Measurements from ENCODE around the gene SNAI3. TPM values are rescaled to one million over a fixed set of nuclear protein-coding genes. Genes with fewer than 3 reads are reported as not detected.

SNAI3 gene
- total RNA-seq, 2 experiments from 2014 or later = 13.4 to 14.3 TPM

DNA sequence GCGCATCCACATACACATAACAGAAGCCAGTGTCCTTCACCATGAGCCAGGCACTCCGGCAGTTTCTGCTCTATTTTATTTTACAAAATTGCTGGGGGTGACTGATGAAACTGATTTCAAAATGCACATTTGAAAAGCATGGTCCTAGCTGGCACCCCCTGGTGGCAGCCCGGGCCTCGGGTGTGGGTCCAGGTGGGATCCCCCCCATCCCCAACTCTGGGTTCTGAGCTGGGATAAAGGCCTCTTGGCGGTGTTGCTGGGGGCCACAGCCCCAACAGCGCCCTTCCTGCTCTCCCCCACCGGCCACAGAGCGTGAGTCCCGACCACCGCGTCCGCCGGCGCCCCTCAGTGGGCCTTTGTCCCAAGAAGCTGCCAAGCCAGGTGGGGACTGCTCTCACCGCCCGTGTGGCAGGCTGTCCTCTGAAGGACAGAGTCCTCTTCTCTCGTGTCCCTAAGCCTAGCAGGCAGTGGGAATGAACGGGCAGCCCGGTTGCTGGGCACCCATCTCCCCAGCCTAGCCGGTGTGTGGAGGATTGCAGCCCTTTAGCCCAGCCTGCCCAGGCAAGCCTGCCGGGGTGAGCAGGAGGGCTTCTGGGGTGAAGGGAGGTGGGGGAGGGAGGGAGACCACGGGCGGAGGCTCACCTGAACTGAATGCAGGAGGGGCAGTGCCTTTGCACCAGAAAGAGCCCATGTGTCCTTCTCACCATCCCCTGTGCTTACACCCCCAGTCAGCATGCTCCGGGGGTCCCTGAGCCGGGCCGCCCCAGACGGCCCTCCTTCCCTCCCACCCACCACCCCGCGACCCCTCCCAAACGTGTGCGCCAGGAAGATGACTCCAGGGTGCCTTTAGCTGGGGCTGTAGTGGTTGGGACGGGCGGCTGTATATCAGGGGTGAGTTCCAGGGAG lies 898 bp downstream of the SNAI3 start:
- DNase-seq (peak; percentile 72), ATAC-seq (peak; percentile 17)
- Mint-ChIP-seq H3K27ac (peak overlapping the region; percentile 68), H3K9me3 (ENCODE audit: insufficient read depth) (no peaks in the 10 kb centered on the region), H3K27me3 (ENCODE audit: low read depth) (no peaks in the 10 kb centered on the region), H3K36me3 (ENCODE audit: low read depth) (peaks cover 19% of the 10 kb centered on the region), H3K4me3 (peak overlapping the region; percentile 79), H3K4me1 (ENCODE audit: low read depth) (peaks cover 69% of the 10 kb centered on the region)
- POLR2A ChIA-PET = interaction anchor here (4.2 kb wide), 1 partner anchor 17 kb away, joined by 38 read pairs; no protein-coding TSS in a partner anchor
- CTCF ChIA-PET = interaction anchor here (0.7 to 2.2 kb wide), 10 partner anchors 11 to 125 kb away, joined by 3 to 28 read pairs (median 5); partner anchors contain the start of gene ZC3H18

DNA sequence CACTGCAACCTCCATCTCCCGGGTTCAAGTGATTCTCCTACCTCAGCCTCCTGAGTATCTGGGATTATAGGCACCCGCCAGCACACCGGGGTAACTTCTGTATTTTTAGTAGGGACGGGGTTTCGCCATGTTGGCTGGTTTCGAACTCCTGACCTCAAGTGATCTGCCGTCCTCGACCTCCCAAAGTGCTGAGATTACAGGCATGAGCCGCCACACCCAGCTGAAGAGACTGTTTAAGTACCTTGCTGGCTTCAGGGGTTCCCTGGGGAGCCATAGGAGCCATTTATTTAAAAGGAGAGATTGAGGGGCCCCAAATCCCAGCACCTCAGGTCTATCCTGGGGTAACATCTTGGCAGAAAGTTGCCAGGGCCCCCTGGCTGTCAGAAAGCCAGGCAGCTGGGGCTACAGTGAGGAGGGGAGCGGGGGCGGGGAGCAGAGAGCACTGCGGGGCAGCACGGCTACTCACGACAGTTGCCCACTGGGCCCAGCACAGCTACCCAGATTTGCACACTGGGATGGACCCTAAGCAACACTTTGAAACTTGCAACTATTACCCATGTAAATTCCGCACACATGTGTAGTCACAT lies 1.6 kb downstream of the SNAI3 start:
- CTCF ChIA-PET = interaction anchor here (0.8 to 2.2 kb wide), 9 partner anchors 10 to 102 kb away, joined by 3 to 28 read pairs (median 4); no protein-coding TSS in a partner anchor

DNA sequence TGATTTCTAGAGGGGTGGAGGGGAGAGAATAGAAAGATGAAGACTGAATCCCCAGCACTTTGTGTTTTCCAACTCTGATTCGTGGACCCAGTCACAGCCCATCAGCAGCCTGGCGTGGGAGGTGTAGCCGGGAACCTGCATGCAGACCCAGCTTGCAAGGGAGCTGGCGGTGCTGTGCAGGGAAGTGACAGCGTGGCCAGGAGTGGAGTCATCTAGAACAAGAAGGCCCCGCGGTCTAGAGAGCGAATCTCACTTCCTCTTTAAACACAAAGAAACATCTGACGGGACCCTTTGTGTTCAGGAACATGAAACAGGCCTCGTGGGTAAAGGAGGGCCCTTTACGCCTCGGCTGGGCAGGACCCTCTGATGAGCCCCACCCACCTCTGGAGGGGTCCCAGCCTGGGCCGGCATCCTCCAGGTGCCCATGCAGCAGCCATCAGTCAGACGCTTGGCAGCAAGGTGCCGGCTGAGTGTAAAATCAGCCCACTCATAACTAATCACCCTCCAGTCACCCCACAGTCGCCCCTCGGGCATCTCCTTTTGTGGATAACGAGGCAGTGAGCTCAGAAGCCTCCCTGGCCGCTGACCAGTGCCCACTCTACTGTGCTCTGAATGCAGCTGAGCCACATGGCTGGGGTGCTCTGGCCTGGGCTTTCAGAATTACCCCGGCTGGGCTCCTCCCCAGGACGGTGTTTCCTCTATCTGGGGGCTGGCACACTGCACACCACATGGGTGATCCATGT lies 4.4 kb downstream of the SNAI3 start:
- ChIA-PET POLR2A (interaction anchor here (1.0 to 2.0 kb wide), 4 partner anchors 19 to 23 kb away, joined by 3 to 7 read pairs (median 4); no protein-coding TSS in a partner anchor), CTCF (interaction anchor here (0.7 to 1.9 kb wide), 7 partner anchors 12 to 61 kb away, joined by 3 to 8 read pairs (median 5); partner anchors contain the start of gene MVD)
- Mint-ChIP-seq H3K27me3 (ENCODE audit: low read depth) (no peaks in the 10 kb centered on the region), H3K4me3 (peak overlapping the region; percentile 68), H3K27ac (peak overlapping the region; percentile 96), H3K36me3 (ENCODE audit: low read depth) (peaks cover 26% of the 10 kb centered on the region), H3K9me3 (ENCODE audit: insufficient read depth) (no peaks in the 10 kb centered on the region), H3K4me1 (ENCODE audit: low read depth) (peaks cover 50% of the 10 kb centered on the region)
- ATAC-seq = peak; percentile 50
- peak; percentile 80 for DNase-seq

More for the DNA sequence above, 1.6 kb downstream of the SNAI3 start:
- POLR2A ChIA-PET = interaction anchor here (4.2 kb wide), 1 partner anchor 18 kb away, joined by 38 read pairs; no protein-coding TSS in a partner anchor
- H3K4me3 Mint-ChIP-seq = peak overlapping the region; percentile 79
- ATAC-seq = no peak
- H3K27ac Mint-ChIP-seq = peak overlapping the region; percentile 68
- no peaks in the 10 kb centered on the region for H3K27me3 Mint-ChIP-seq (ENCODE audit: low read depth)
- peaks cover 22% of the 10 kb centered on the region for H3K36me3 Mint-ChIP-seq (ENCODE audit: low read depth)
- no peaks in the 10 kb centered on the region for H3K9me3 Mint-ChIP-seq (ENCODE audit: insufficient read depth)
- DNase-seq = no peak
- H3K4me1 Mint-ChIP-seq (ENCODE audit: low read depth) = peaks cover 66% of the 10 kb centered on the region

DNA sequence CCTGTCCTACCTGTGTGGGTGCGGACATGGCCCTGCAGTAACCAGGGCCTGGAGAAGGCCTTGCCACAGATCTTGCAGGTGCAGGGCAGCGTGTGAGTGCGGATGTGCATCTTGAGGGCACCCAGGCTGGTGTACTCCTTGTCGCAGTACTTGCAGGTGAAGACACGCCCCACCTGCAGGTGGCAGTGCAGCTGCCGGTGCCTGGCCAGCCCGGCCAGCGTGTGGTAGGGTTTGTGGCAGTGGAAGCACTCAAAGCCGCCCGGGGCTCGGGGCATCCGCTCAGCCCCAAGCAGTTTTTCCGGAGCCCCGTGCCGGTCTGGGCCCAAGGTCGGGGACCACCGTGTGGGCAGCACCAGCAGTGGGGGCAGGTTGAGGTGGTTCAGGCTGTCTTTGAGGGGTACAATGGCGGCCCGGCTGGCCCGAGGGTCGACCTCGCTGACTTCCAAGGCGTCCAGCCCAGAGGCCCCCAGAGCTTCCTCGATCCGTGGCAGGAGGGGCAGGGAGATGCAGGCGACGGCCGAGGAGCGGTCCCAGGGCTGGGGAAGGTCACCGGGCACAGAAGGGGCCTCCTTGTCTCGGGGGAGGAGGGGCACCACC lies 5.1 kb downstream of the SNAI3 start:
- no peaks in the 10 kb centered on the region for H3K9me3 Mint-ChIP-seq (ENCODE audit: insufficient read depth)
- POLR2A ChIA-PET = interaction anchor here (0.6 to 2.0 kb wide), 4 partner anchors 19 to 33 kb away, joined by 3 to 7 read pairs (median 3); no protein-coding TSS in a partner anchor
- ATAC-seq (peak; percentile 21), DNase-seq (peak; percentile 68)
- peaks cover 48% of the 10 kb centered on the region for H3K4me1 Mint-ChIP-seq (ENCODE audit: low read depth)
- no peaks in the 10 kb centered on the region for H3K27me3 Mint-ChIP-seq (ENCODE audit: low read depth)
- peaks cover 26% of the 10 kb centered on the region for H3K36me3 Mint-ChIP-seq (ENCODE audit: low read depth)
- H3K27ac Mint-ChIP-seq = peak overlapping the region; percentile 96
- CTCF ChIA-PET = interaction anchor here (0.7 to 1.9 kb wide), 8 partner anchors 11 to 62 kb away, joined by 3 to 8 read pairs (median 5); partner anchors contain the start of gene MVD
- H3K4me3 Mint-ChIP-seq = peak overlapping the region; percentile 68

DNA sequence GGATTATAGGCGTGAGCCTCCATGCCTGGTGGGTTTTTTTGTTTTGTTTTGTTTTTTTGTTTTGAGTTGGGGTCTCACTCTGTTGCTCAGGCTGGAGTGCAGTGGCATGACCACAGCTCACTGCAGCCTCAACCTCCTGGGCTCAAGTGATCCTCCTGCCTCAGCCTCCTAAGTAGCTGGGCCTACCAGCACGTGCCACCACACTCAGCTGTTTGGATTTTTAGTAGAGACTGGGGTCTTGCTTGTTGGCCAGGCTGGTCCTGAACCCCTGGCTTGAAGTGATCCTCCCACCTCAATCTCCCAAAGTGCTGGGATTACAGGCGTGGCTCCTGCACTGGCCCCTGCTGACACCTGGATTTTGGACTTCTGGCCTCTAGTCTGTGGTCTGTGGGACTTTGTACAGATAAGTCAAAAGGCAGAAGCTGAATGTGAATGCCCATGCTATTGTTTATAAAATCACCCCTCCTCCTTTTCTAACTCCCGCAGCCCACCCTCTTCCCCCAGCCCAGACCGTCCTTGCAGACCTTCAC lies 5.7 kb downstream of the SNAI3 start:
- POLR2A ChIA-PET = interaction anchor here (0.6 to 2.0 kb wide), 4 partner anchors 20 to 33 kb away, joined by 3 to 7 read pairs (median 3); no protein-coding TSS in a partner anchor
- no peaks in the 10 kb centered on the region for H3K27me3 Mint-ChIP-seq (ENCODE audit: low read depth)
- peaks cover 48% of the 10 kb centered on the region for H3K4me1 Mint-ChIP-seq (ENCODE audit: low read depth)
- H3K4me3 Mint-ChIP-seq = peak overlapping the region; percentile 68
- ATAC-seq (no peak), DNase-seq (no peak)
- no peaks in the 10 kb centered on the region for H3K9me3 Mint-ChIP-seq (ENCODE audit: insufficient read depth)
- H3K27ac Mint-ChIP-seq = peak overlapping the region; percentile 96
- CTCF ChIA-PET = interaction anchor here (0.9 to 1.9 kb wide), 6 partner anchors 11 to 62 kb away, joined by 3 to 8 read pairs (median 6); partner anchors contain the start of gene MVD
- peaks cover 26% of the 10 kb centered on the region for H3K36me3 Mint-ChIP-seq (ENCODE audit: low read depth)

DNA sequence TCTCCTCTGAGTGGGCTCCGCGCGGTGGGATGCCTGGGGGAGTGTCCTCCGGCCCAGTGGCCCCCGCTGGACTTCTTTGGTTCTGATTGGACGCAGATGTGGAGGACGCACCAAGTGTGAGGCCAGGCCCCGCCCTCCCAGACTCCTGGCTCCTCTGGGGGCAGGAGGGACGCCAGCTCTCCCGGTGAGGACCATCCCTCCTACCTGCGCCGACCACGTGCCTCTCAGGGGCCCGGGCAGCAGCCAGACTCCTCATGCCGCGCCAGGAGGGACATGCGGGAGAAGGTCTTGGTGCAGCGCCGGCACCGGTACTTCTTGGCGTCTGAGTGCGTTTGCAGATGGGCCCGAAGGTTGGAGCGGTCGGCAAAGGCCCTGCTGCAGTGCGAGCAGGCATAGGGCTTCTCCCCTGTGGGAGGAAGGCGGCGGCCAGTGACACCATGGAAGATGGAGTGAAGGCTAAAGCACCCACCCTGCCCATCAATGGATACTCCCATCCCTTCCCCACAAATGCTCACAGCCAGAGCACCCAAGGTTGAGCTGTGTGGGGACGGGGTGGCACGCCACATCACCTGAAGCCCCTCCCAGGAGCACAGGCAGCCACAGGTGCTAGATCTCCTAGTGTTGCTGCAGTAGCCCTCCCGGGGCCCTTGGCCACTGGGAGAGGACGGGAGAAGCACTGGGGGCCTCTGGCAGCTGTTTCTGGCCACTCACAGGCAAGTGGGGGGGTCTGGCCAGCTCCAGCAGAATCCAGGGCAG lies 7.9 kb downstream of the SNAI3 start:
- peaks cover 27% of the 10 kb centered on the region for H3K4me1 Mint-ChIP-seq (ENCODE audit: low read depth)
- no peaks in the 10 kb centered on the region for H3K27me3 Mint-ChIP-seq (ENCODE audit: low read depth)
- CTCF ChIA-PET = no interaction called here
- no peak for ATAC-seq
- H3K4me3 Mint-ChIP-seq = no peak overlapping the region
- DNase-seq = no peak
- POLR2A ChIA-PET = no interaction called here
- H3K27ac Mint-ChIP-seq = no peak overlapping the region
- H3K9me3 Mint-ChIP-seq (ENCODE audit: insufficient read depth) = no peaks in the 10 kb centered on the region
- H3K36me3 Mint-ChIP-seq (ENCODE audit: low read depth) = peaks cover 20% of the 10 kb centered on the region

DNA sequence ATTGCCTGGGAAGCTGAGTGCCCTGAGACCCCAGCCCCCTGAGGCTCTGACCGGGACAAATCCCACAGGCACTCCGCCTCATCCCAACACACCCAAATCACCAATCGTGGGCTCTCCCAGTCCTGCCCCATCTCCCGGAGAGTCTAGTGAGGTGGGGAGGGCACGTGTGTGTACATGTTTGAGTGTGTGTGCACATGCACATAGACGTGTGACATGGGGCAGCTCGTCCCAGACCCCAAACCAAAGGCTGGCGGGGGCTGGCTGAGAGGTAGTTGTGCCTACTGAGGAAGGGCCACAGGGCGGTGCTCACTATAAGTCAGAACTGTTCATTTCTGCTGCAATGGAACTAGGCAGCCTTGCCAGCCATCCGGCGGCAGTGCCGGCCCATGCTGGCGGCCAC lies 8.6 kb downstream of the SNAI3 start:
- POLR2A ChIA-PET = no interaction called here
- H3K9me3 Mint-ChIP-seq (ENCODE audit: insufficient read depth) = no peaks in the 10 kb centered on the region
- DNase-seq (no peak), ATAC-seq (no peak)
- H3K4me3 Mint-ChIP-seq = no peak overlapping the region
- H3K36me3 Mint-ChIP-seq (ENCODE audit: low read depth) = peaks cover 20% of the 10 kb centered on the region
- peaks cover 24% of the 10 kb centered on the region for H3K4me1 Mint-ChIP-seq (ENCODE audit: low read depth)
- no peaks in the 10 kb centered on the region for H3K27me3 Mint-ChIP-seq (ENCODE audit: low read depth)
- CTCF ChIA-PET = no interaction called here
- H3K27ac Mint-ChIP-seq = no peak overlapping the region

DNA sequence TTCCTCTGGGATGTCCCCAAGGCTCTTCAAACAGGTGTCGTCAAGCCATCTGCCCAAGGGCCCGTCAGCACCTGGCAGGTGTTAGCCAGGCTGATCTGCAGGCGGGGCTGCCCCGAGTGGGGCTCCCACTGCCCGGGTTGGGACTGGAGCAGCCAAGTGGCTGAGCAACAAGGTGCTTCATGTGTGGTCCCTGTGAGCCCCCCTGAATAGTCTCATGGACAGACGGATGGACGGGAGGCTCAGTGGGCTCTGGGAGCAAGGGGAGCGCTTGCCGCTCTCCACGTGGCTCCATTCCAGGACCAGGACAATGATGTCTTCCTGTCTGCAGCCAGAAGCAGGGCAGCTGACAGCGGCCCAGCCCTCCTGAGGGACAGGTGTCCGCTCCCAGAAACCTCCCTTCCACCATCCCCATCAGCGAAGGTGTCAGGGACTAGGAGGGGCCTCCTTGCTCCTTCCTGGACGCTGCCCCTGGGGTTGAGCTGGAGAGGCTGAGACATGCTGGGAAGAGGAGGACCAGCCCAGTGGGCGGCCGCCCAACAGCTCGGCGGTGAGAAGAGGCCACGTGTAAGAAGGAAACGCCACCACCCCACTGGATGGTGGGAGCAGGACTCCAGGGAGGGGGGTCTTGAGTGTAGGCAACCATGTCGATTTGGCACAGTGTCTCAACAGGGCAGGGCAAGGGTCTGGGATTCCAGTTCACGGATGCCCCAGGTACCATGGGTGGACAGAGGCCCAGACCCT lies 9.6 kb downstream of the SNAI3 start:
- no peak for DNase-seq
- Mint-ChIP-seq H3K27ac (no peak overlapping the region), H3K4me1 (ENCODE audit: low read depth) (peaks cover 15% of the 10 kb centered on the region), H3K4me3 (no peak overlapping the region), H3K27me3 (ENCODE audit: low read depth) (no peaks in the 10 kb centered on the region), H3K9me3 (ENCODE audit: insufficient read depth) (no peaks in the 10 kb centered on the region), H3K36me3 (ENCODE audit: low read depth) (peaks cover 15% of the 10 kb centered on the region)
- CTCF ChIA-PET = no interaction called here
- no peak for ATAC-seq
- POLR2A ChIA-PET = no interaction called here

DNA sequence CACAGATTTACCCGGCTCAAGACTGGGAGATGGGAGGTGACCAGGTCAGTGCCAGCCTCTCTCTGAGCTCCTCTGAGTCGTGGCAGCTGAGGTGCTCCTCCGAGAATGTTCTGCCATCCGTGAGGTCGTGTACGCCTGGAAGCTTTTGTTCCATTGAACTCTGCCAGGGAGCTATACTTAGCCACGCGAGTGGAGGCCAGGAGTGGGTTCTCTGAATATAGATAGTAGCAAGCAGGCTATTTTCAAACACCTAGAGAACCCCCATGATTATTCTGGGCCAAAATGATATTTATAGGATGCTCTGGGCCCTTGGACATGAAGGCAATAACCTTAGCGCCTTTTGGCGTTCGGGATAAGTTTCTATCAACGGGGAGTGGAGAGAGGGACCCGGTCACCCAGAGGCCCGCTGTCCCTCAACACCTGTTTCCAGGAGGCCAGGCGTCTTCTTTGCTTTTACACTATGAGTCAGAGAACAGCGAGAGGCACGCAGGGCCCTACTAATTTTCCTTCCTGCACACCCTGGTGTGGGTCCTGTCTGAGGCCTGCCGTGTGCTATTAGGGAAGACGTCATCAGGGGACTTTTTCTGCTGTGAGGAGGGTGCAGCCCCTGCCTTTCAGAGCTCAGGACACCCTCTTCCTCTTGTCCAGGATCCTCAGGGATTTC lies 12.5 kb downstream of the SNAI3 start:
- Mint-ChIP-seq H3K27me3 (ENCODE audit: low read depth) (no peaks in the 10 kb centered on the region), H3K27ac (no peak overlapping the region), H3K4me3 (no peak overlapping the region), H3K4me1 (ENCODE audit: low read depth) (no peaks in the 10 kb centered on the region), H3K9me3 (ENCODE audit: insufficient read depth) (no peaks in the 10 kb centered on the region), H3K36me3 (ENCODE audit: low read depth) (peaks cover 2% of the 10 kb centered on the region)
- POLR2A ChIA-PET = interaction anchor here (1.4 kb wide), 1 partner anchor 13 kb away, joined by 3 read pairs; no protein-coding TSS in a partner anchor
- DNase-seq (no peak), ATAC-seq (no peak)
- CTCF ChIA-PET = interaction anchor here (1.5 kb wide), 1 partner anchor 11 kb away, joined by 6 read pairs; no protein-coding TSS in a partner anchor

All from activated CD8-positive, alpha-beta T cell treated with anti-CD3 and anti-CD28 coated beads, Interleukin-2, amount 10 ng/mL, durations not matched to agents 7 days and 5 days (primary cell).